Measurements from ENCODE around the gene ACOX3. TPM values are rescaled to one million over a fixed set of nuclear protein-coding genes. Genes with fewer than 3 reads are reported as not detected.

Gene ACOX3
- total and polyA plus RNA-seq, 10 of the 15 experiments (the other 5 are each of a cell fraction or from before 2014, with no cell fraction given): 2.0 to 24.5 (median 14.0) TPM

GRCh38 chr4:8331575-8331955, 109.0 kb downstream of the ACOX3 start:
- in situ Hi-C loops (cut with MboI): no loop called here
- CTCF ChIA-PET: no interaction called here
- peaks cover 0 to 5% of the 10 kb centered on the region in 2 experiments; a peak in 1 of 4 replicates for H3K27me3 ChIP-seq (replicated peaks in 1 of 2; ENCODE audit: control insufficient read depth in 2 of 2, insufficient read depth in 2 of 2, low read length in 1 of 2)
- H3K4me3 ChIP-seq: no peak overlapping the region
- TF ChIP-seq NR2C1 (IDR thresholded peaks at IDR 0.05) (no peak), RAD51 (IDR thresholded peaks at IDR 0.05) (no peak), SP1 (IDR thresholded peaks at IDR 0.05; ENCODE audit: low read depth, low read length) (no peak), SREBF2 (IDR thresholded peaks at IDR 0.05; ENCODE audit: low read length) (no peak), IKZF1 (conservative IDR thresholded peaks at IDR 0.05) (no peak), SMARCA5 (IDR thresholded peaks at IDR 0.05) (no peak), TCF3 (IDR thresholded peaks at IDR 0.05; ENCODE audit: borderline replicate concordance, insufficient read depth, low read depth, low read length) (no peak), PRDM15 (CRISPR knock-in tag; IDR thresholded peaks at IDR 0.05) (no peak), ASH2L (IDR thresholded peaks at IDR 0.05; ENCODE audit: borderline replicate concordance, low read depth) (no peak), TBL1XR1 (IDR thresholded peaks at IDR 0.05; ENCODE audit: low read depth, low read length) (no peak), ZNF24 (IDR thresholded peaks at IDR 0.05) (no peak), USF2 (IDR thresholded peaks at IDR 0.05; ENCODE audit: borderline replicate concordance, low read depth, low read length) (no peak), ETV6 (conservative IDR thresholded peaks at IDR 0.05 in 1 of 2, IDR thresholded peaks at IDR 0.05 in 1 of 2; ENCODE audit: borderline replicate concordance in 1 of 2, low read depth in 1 of 2) (no peak)
- TF ChIP-seq, protein P1, sequence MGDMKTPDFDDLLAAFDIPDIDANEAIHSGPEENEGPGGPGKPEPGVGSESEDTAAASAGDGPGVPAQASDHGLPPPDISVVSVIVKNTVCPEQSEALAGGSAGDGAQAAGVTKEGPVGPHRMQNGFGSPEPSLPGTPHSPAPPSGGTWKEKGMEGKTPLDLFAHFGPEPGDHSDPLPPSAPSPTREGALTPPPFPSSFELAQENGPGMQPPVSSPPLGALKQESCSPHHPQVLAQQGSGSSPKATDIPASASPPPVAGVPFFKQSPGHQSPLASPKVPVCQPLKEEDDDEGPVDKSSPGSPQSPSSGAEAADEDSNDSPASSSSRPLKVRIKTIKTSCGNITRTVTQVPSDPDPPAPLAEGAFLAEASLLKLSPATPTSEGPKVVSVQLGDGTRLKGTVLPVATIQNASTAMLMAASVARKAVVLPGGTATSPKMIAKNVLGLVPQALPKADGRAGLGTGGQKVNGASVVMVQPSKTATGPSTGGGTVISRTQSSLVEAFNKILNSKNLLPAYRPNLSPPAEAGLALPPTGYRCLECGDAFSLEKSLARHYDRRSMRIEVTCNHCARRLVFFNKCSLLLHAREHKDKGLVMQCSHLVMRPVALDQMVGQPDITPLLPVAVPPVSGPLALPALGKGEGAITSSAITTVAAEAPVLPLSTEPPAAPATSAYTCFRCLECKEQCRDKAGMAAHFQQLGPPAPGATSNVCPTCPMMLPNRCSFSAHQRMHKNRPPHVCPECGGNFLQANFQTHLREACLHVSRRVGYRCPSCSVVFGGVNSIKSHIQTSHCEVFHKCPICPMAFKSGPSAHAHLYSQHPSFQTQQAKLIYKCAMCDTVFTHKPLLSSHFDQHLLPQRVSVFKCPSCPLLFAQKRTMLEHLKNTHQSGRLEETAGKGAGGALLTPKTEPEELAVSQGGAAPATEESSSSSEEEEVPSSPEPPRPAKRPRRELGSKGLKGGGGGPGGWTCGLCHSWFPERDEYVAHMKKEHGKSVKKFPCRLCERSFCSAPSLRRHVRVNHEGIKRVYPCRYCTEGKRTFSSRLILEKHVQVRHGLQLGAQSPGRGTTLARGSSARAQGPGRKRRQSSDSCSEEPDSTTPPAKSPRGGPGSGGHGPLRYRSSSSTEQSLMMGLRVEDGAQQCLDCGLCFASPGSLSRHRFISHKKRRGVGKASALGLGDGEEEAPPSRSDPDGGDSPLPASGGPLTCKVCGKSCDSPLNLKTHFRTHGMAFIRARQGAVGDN (IDR thresholded peaks at IDR 0.05): no peak
- H2AFZ ChIP-seq (ENCODE audit: control insufficient read depth, low read depth, low read length): no peak overlapping the region
- intact Hi-C loops (cut with micrococcal nuclease; ENCODE audit: unreplicated experiment): no loop called here
- no peak overlapping the region for H3K9ac ChIP-seq (ENCODE audit: control insufficient read depth, insufficient read depth, low read length)
- no peak overlapping the region for H3K4me2 ChIP-seq (ENCODE audit: control insufficient read depth, insufficient read depth)
- RAD21 ChIA-PET (ENCODE audit: unreplicated experiment): no interaction called here
- BruUV-seq (replicated peaks): no TSS peak
- no peaks in the 10 kb centered on the region for H4K20me1 ChIP-seq (ENCODE audit: control insufficient read depth, insufficient read depth)
- no peaks in the 10 kb centered on the region for H3K36me3 ChIP-seq (ENCODE audit: control insufficient read depth in 2 of 2, insufficient read depth in 2 of 2, low read length in 1 of 2)
- no peak for ATAC-seq
- SMC1A ChIA-PET (ENCODE audit: uncharacterized antibody, unreplicated experiment): no interaction called here
- DNase-seq (ENCODE audit: low read depth, low spot score): no peak
- POLR2A ChIA-PET: no interaction called here
- no peak overlapping the region for H3K27ac ChIP-seq (ENCODE audit: control insufficient read depth, insufficient read depth)
- WGBS (ENCODE audit: insufficient coverage, insufficient replicate concordance, low lambda C conversion rate, missing lambda C conversion rate): 22% methylated on average over 6 of the region's 6 CpGs
- no peaks in the 10 kb centered on the region; the same call in 1 of the 3 replicates for H3K9me3 ChIP-seq (replicated peaks; ENCODE audit: control insufficient read depth, insufficient read depth, low read length)
- no peaks in the 10 kb centered on the region for H3K79me2 ChIP-seq (ENCODE audit: control insufficient read depth, insufficient read depth, low read length)
- no peak for FAIRE-seq
- H3K4me1 ChIP-seq (ENCODE audit: control insufficient read depth, insufficient read depth, low read length): no peaks in the 10 kb centered on the region
